ENCODE measurements around the gene SYT2. TPM values are rescaled to one million over a fixed set of nuclear protein-coding genes. Genes with fewer than 3 reads are reported as not detected.
"Not testable (repeated sequence)": the region's sequence is repeated elsewhere in the genome, so short reads cannot be mapped to it uniquely, and the experiment has no call there.

SYT2 gene
- total RNA-seq, 1 donor = not detected

GRCh38 chr1:202628646-202629215 is 81.5 kb downstream of the SYT2 start:
- DNase-seq (ENCODE audit: low read depth) = no peak
- no peak for TF ChIP-seq CTCF (IDR thresholded peaks at IDR 0.05; ENCODE audit: insufficient read depth, low read length)

DNA sequence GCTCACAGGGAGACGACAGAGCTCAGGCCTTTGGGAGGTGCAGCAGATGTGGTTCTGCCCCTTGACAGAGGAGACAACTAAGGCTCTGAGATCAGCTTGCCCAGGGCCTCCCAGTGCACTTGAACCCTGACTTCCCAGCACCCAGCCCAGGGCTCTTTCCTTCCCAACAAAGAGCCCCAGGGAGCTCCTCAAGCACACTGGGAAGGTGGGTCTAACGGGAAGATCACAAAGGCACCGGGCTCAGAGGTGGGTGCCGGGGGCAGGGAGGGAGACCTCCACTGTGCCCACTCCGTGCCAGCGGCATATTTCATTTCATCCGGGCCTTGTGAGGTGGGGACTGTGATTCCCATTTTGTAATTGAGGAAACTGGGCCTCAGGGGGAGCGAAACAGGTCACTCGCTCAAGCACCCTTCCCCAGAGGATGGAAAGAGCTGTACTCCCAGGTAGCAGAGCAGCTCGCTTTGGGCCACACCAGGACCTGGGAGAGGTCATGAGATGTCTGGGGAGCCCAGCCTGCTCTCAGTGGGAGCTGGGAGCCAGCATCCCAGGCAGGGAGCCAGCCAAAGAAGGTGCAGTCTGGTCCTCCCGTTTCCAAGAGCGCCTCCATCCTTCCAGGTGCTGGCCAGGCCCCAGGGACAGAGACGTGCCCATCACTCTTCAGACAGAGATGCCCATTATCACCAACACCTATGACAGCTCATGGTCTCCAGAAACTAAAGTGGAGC is 82.3 kb downstream of the SYT2 start:
- no peak for DNase-seq (ENCODE audit: low read depth)
- H3K4me3 ChIP-seq (ENCODE audit: low read depth, low read length) = no peak overlapping the region
- no peak for TF ChIP-seq CTCF (IDR thresholded peaks at IDR 0.05; ENCODE audit: insufficient read depth, low read length)

More at GRCh38 chr1:202628646-202629215, 81.5 kb downstream of the SYT2 start:
- no peak overlapping the region for H3K4me3 ChIP-seq (ENCODE audit: low read depth, low read length)

GRCh38 chr1:202627036-202627435 is 83.2 kb downstream of the SYT2 start:
- DNase-seq (ENCODE audit: low read depth) = not testable (repeated sequence)

GRCh38 chr1:202625416-202626360 is 84.6 kb downstream of the SYT2 start:
- H3K4me3 ChIP-seq (ENCODE audit: low read depth, low read length) = no peak overlapping the region
- peak; percentile 56 for DNase-seq (ENCODE audit: low read depth)
- peak; percentile 80 for TF ChIP-seq CTCF (IDR thresholded peaks at IDR 0.05; ENCODE audit: insufficient read depth, low read length)

More at GRCh38 chr1:202627036-202627435, 83.2 kb downstream of the SYT2 start:
- not testable (repeated sequence) for H3K4me3 ChIP-seq (ENCODE audit: low read depth, low read length)

- no peak overlapping the region for H3K4me3 ChIP-seq (ENCODE audit: low read depth, low read length)
- no peak for DNase-seq (ENCODE audit: low read depth)
- no peak for TF ChIP-seq CTCF (IDR thresholded peaks at IDR 0.05; ENCODE audit: insufficient read depth, low read length)
These were observed 85.5 kb downstream of the SYT2 start for GRCh38 chr1:202624781-202625108.

DNA sequence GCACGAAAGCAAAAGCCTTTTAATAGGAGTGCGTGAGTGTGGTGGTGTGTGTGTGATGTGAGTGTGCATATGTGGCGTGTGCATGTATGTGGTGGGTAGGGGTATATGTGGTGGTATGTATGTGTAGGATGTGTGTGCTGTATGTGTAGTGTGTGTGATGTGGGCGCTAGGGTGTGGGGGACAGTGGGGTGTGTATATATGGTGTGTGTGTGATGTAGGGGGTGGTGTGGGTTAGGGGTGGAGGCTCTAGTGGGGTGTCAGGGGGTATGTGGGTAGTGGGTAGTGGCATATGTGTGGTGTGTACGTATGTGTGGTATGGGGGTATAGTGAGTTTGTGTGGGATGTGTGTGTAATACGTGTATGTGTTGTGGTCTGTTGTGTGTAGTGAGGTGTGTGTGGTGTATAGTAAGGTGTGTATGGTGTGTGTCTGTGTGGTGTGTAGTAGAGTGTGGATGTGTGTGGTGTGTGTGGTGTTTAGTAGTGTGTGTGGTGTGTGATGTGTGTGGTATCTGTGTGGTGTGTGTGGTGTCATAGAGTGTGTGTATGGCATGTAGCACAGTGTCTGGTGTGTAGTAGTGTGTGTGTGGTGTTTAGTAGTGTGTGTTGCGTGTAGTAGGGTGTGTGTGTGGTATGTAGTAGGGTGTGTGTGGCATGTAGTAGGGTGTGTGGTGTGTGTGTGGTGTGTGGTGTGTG is 86.0 kb downstream of the SYT2 start:
- no peak overlapping the region for H3K4me3 ChIP-seq (ENCODE audit: low read depth, low read length)
- DNase-seq (ENCODE audit: low read depth) = no peak
- no peak for TF ChIP-seq CTCF (IDR thresholded peaks at IDR 0.05; ENCODE audit: insufficient read depth, low read length)

GRCh38 chr1:202623476-202623875 is 86.8 kb downstream of the SYT2 start:
- not testable (repeated sequence) for DNase-seq (ENCODE audit: low read depth); H3K4me3 ChIP-seq (ENCODE audit: low read depth, low read length)
